ENCODE data around the gene ABI3BP. TPM values are rescaled to one million over a fixed set of nuclear protein-coding genes. Genes with fewer than 3 reads are reported as not detected.
A peak's percentile ranks its signal among the peaks of the same experiment; 100 is the strongest.

The ABI3BP gene
- total and polyA plus RNA-seq, 2 experiments from 2014 or later = 0.42 to 0.57 TPM

DNA sequence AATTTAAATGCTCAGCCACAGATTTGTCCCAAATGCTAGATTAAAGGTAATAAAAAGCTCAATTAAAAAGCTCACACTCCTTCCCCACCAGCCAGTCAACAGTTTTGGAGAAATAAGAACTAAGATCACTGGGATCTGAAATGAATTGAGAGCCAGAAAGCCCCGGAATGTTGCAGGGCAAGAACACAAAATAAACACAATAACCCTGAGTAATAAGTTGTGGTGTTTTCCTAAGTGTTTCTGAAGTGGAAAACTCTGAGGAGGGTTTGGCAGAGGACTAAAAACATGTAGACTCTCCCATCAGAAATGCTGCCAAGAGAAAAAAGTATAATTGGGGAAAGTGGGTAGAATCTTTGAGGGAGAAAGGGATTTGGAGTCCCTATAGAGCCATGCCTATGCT lies 127.8 kb downstream of the ABI3BP start:
- H3K36me3 ChIP-seq (ENCODE audit: insufficient read depth) = no peaks in the 10 kb centered on the region
- H3F3A ChIP-seq (replicated peaks; ENCODE audit: low read depth) = no peaks in the 10 kb centered on the region
- no peaks in the 10 kb centered on the region for H3K9me2 ChIP-seq (ENCODE audit: insufficient read depth)
- H3K4me3 Mint-ChIP-seq = no peak overlapping the region
- no peak for DNase-seq (ENCODE audit: low spot score)
- peak overlapping the region; percentile 20; the same call in 1 of the 2 replicates for H2AFZ ChIP-seq
- no peaks in the 10 kb centered on the region for H3K27me3 ChIP-seq (ENCODE audit: insufficient read depth)
- no peaks in the 10 kb centered on the region for H3K9me3 Mint-ChIP-seq
- H3K4me3 ChIP-seq = no peak overlapping the region
- no peaks in the 10 kb centered on the region for H3K36me3 Mint-ChIP-seq (ENCODE audit: low read depth)
- no peak for ATAC-seq
- H3K27ac ChIP-seq (ENCODE audit: low read depth) = no peak overlapping the region
- H3K4me2 ChIP-seq = no peak overlapping the region
- H3K27me3 Mint-ChIP-seq (ENCODE audit: insufficient read depth, low read depth, poor library complexity) = no peaks in the 10 kb centered on the region
- no peak overlapping the region for H3K27ac Mint-ChIP-seq
- no peaks in the 10 kb centered on the region for H4K20me1 ChIP-seq (replicated peaks; ENCODE audit: insufficient read depth)
- peaks cover 4% of the 10 kb centered on the region for H3K4me1 Mint-ChIP-seq
- peaks cover 6% of the 10 kb centered on the region; the same call in 1 of the 2 replicates for H3K4me1 ChIP-seq (ENCODE audit: insufficient read depth)
- TF ChIP-seq JUNB (IDR thresholded peaks at IDR 0.05; ENCODE audit: unreplicated experiment) (no peak), CREB1 (CRISPR knock-in tag; IDR thresholded peaks at IDR 0.05; ENCODE audit: low read depth) (no peak), POLR2AphosphoS5 (IDR thresholded peaks at IDR 0.05; ENCODE audit: low read depth) (no peak), ZNF114 (CRISPR knock-in tag; IDR thresholded peaks at IDR 0.05) (no peak), NANOG (IDR thresholded peaks at IDR 0.05; ENCODE audit: borderline replicate concordance) (no peak), EZH2phosphoT487 (IDR thresholded peaks at IDR 0.05; ENCODE audit: unreplicated experiment) (no peak), STAT1 (IDR thresholded peaks at IDR 0.05; ENCODE audit: unreplicated experiment) (no peak), ZNF331 (CRISPR knock-in tag; IDR thresholded peaks at IDR 0.05; ENCODE audit: low read depth) (no peak), ZNF462 (CRISPR knock-in tag; IDR thresholded peaks at IDR 0.05) (no peak), ETS1 (IDR thresholded peaks at IDR 0.05) (no peak), REST (IDR thresholded peaks at IDR 0.05; ENCODE audit: unreplicated experiment) (no peak), EZH2 (IDR thresholded peaks at IDR 0.05; ENCODE audit: low read depth, unreplicated experiment) (no peak)
- TF ChIP-seq, protein P1, sequence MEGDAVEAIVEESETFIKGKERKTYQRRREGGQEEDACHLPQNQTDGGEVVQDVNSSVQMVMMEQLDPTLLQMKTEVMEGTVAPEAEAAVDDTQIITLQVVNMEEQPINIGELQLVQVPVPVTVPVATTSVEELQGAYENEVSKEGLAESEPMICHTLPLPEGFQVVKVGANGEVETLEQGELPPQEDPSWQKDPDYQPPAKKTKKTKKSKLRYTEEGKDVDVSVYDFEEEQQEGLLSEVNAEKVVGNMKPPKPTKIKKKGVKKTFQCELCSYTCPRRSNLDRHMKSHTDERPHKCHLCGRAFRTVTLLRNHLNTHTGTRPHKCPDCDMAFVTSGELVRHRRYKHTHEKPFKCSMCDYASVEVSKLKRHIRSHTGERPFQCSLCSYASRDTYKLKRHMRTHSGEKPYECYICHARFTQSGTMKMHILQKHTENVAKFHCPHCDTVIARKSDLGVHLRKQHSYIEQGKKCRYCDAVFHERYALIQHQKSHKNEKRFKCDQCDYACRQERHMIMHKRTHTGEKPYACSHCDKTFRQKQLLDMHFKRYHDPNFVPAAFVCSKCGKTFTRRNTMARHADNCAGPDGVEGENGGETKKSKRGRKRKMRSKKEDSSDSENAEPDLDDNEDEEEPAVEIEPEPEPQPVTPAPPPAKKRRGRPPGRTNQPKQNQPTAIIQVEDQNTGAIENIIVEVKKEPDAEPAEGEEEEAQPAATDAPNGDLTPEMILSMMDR (conservative IDR thresholded peaks at IDR 0.05; ENCODE audit: low read depth in 2 of 2) = no peak
- H3K79me2 ChIP-seq (replicated peaks; ENCODE audit: insufficient read depth) = no peaks in the 10 kb centered on the region

All from GM23338 (cell line).